ENCODE results near the gene NTNG1. TPM values are rescaled to one million over a fixed set of nuclear protein-coding genes. Genes with fewer than 3 reads are reported as not detected.

Gene NTNG1
- total RNA-seq, 1 donor from 2014 or later = not detected

Other genes with a start within 250 kb of the NTNG1 start
- 12.0 and 13.7 TPM in 2 replicates for gene PRMT6, start 84.4 kb upstream of the NTNG1 start, total RNA-seq

Data from lung microvascular endothelial cell (primary cell).